Measurements from ENCODE around the gene EML1.

Gene EML1

GRCh38 chr14:99837822-99838221, 44.6 kb downstream of the EML1 start:
- no peak for DNase-seq

- DNase-seq: no peak
Observed at GRCh38 chr14:99838639-99839134, 45.5 kb downstream of the EML1 start.

GRCh38 chr14:99839696-99840095, 46.5 kb downstream of the EML1 start:
- DNase-seq: no peak

- no peak for DNase-seq
Observed at GRCh38 chr14:99840265-99840664, 47.1 kb downstream of the EML1 start.

GRCh38 chr14:99840774-99841305, 47.6 kb downstream of the EML1 start:
- DNase-seq: no peak

GRCh38 chr14:99841436-99842071, 48.3 kb downstream of the EML1 start:
- no peak for DNase-seq

GRCh38 chr14:99842141-99842540, 48.9 kb downstream of the EML1 start:
- DNase-seq: no peak

- DNase-seq: no peak
Observed at GRCh38 chr14:99846808-99847207, 53.6 kb downstream of the EML1 start.

GRCh38 chr14:99850709-99851108, 57.5 kb downstream of the EML1 start:
- no peak for DNase-seq

GRCh38 chr14:99852578-99852977, 59.4 kb downstream of the EML1 start:
- DNase-seq: no peak

- no peak for DNase-seq
Observed at GRCh38 chr14:99853206-99853605, 60.0 kb downstream of the EML1 start.

GRCh38 chr14:99854831-99855230, 61.6 kb downstream of the EML1 start:
- DNase-seq: no peak

- DNase-seq: no peak
Observed at GRCh38 chr14:99855271-99855670, 62.1 kb downstream of the EML1 start.

GRCh38 chr14:99857551-99857950, 64.3 kb downstream of the EML1 start:
- DNase-seq: no peak

GRCh38 chr14:99860219-99860618, 67.0 kb downstream of the EML1 start:
- no peak for DNase-seq

- no peak for DNase-seq
Observed at GRCh38 chr14:99862136-99862535, 68.9 kb downstream of the EML1 start.

- no peak for DNase-seq
Observed at GRCh38 chr14:99863059-99863458, 69.8 kb downstream of the EML1 start.

GRCh38 chr14:99865408-99865807, 72.2 kb downstream of the EML1 start:
- no peak for DNase-seq

GRCh38 chr14:99870617-99871016, 77.4 kb downstream of the EML1 start:
- DNase-seq: no peak

GRCh38 chr14:99871771-99872170, 78.6 kb downstream of the EML1 start:
- no peak for DNase-seq

GRCh38 chr14:99872786-99873440, 79.7 kb downstream of the EML1 start:
- DNase-seq: no peak

GRCh38 chr14:99873653-99874052, 80.4 kb downstream of the EML1 start:
- DNase-seq: no peak

- DNase-seq: no peak
Observed at GRCh38 chr14:99874306-99874705, 81.1 kb downstream of the EML1 start.

GRCh38 chr14:99875421-99875820, 82.2 kb downstream of the EML1 start:
- no peak for DNase-seq

- no peak for DNase-seq
Observed at GRCh38 chr14:99875836-99876235, 82.6 kb downstream of the EML1 start.
